PC-3 (cell line): ENCODE data around the gene KLHL2. TPM values are rescaled to one million over a fixed set of nuclear protein-coding genes. Genes with fewer than 3 reads are reported as not detected.
"Not testable (repeated sequence)": the region's sequence is repeated elsewhere in the genome, so short reads cannot be mapped to it uniquely, and the experiment has no call there.

ENCODE experiments used
- ATAC-seq: fragments of 200-7000 bp; cut with Tn5 transposase; 2 replicates; pipeline ENCODE4 v1.9.1; 2020; ENCODE audit warnings: mild to moderate bottlenecking, moderate library complexity
- BruUV-seq: library from RNA; stranded (reverse); fragments of 400-500 nt; replicated peaks from 2 replicates; lab custom pipeline; 2021; lab: Mats Ljungman, UMichigan
- CTCF ChIA-PET: fragments of 300-600 bp; sonication (Branson Sonifier 250); formaldehyde crosslinking; loops from one replicate; lab custom pipeline; 2022; ENCODE audit warnings: antibody characterized with exemption; lab: Charles Lee
- POLR2A ChIA-PET: fragments of 300-600 bp; sonication (Branson Sonifier 250); formaldehyde crosslinking; loops from one replicate; lab custom pipeline; 2022; ENCODE audit warnings: antibody characterized with exemption; ENCODE audit not compliant: unreplicated experiment; lab: Charles Lee
- DNase-seq: peaks from one replicate; pipeline ENCODE4 v3.0.0-alpha.2; 2015
- H2AFZ ChIP-seq: fragments of 300-600 bp; sonication (generic); 2 replicates; pipeline ENCODE4 v1.6.0; 2016; ENCODE audit warnings: antibody characterized with exemption, low read length
- H3F3A ChIP-seq: fragments of 300-600 bp; sonication (generic); one replicate; pipeline ENCODE4 v1.6.0; 2017; ENCODE audit warnings: antibody characterized with exemption, low read length, control low read depth, mild to moderate bottlenecking; ENCODE audit not compliant: unreplicated experiment
- H3K27ac ChIP-seq: fragments of 300-600 bp; sonication (generic); 2 replicates; pipeline ENCODE4 v1.5.1; 2016; ENCODE audit warnings: mild to moderate bottlenecking, low read length
- H3K27me3 ChIP-seq: fragments of 300-600 bp; sonication (generic); 2 replicates; pipeline ENCODE4 v1.6.1; 2016; ENCODE audit warnings: low read length, mixed read lengths
- H3K36me3 ChIP-seq: fragments of 300-600 bp; sonication (generic); 2 replicates; pipeline ENCODE4 v1.6.1; 2016; ENCODE audit warnings: low read depth, mixed run types, low read length, mixed read lengths
- H3K4me1 ChIP-seq: fragments of 300-600 bp; sonication (generic); 2 replicates; pipeline ENCODE4 v1.5.1; 2016; ENCODE audit warnings: low read length; ENCODE audit not compliant: insufficient read depth
- H3K4me2 ChIP-seq: fragments of 300-600 bp; sonication (generic); 2 replicates; pipeline ENCODE4 v1.6.0; 2016; ENCODE audit warnings: low read length
- H3K4me3 ChIP-seq: fragments of 300-600 bp; sonication (generic); 2 replicates; pipeline ENCODE4 v1.5.1; 2016; ENCODE audit warnings: mild to moderate bottlenecking, low read length, mixed read lengths
- H3K79me2 ChIP-seq: fragments of 300-600 bp; sonication (generic); 2 replicates; pipeline ENCODE4 v1.6.1; 2017; ENCODE audit warnings: low read length, mixed read lengths
- H3K9ac ChIP-seq: fragments of 300-600 bp; sonication (generic); 2 replicates; pipeline ENCODE4 v1.6.0; 2016; ENCODE audit warnings: mild to moderate bottlenecking, low read length
- H3K9me2 ChIP-seq: fragments of 300-600 bp; sonication (generic); replicated peaks from 2 replicates; pipeline ENCODE4 v1.6.1; 2016; ENCODE audit warnings: mixed run types, low read length, mixed read lengths
- H3K9me3 ChIP-seq: fragments of 300-600 bp; sonication (generic); 2 replicates; pipeline ENCODE4 v1.6.1; 2016; ENCODE audit warnings: low read length, mixed read lengths
- H4K20me1 ChIP-seq: fragments of 300-600 bp; sonication (generic); 2 replicates; pipeline ENCODE4 v1.6.1; 2016; ENCODE audit warnings: low read length, mixed read lengths
- EZH2 ChIP-seq: fragments of 300-600 bp; sonication (generic); IDR thresholded peaks from one replicate; pipeline ENCODE4 v1.6.1; 2017; ENCODE audit warnings: antibody characterized with exemption, mild to moderate bottlenecking, low read length; ENCODE audit not compliant: unreplicated experiment
- EZH2phosphoT487 ChIP-seq: fragments of 300-600 bp; sonication (generic); IDR thresholded peaks from 2 replicates; pipeline ENCODE4 v1.6.1; 2018; ENCODE audit warnings: mild to moderate bottlenecking, antibody characterized with exemption, low read length, borderline replicate concordance
- intact Hi-C: fragments of 100-400 bp; cut with micrococcal nuclease; formaldehyde crosslinking; loops from 2 replicates; pipeline ENCODE4 v1.9.0; 2023
- total RNA-seq: library from RNA; depleted of rRNA; stranded (reverse); fragments of >200 nt; gene quantifications from 2 replicates; pipeline ENCODE4 v1.2.3, GENCODE V29; 2014
- TF ChIP-seq, protein P1 (sequence below): fragments of 300-600 bp; sonication (generic); conservative IDR thresholded peaks from 2 replicates; pipeline ENCODE4 v1.5.1; 2017; ENCODE audit warnings: antibody characterized with exemption, low read depth, mild to moderate bottlenecking, low read length

KLHL2 gene
- total RNA-seq, 1 experiment from 2014 or later, result 10.0 TPM

DNA sequence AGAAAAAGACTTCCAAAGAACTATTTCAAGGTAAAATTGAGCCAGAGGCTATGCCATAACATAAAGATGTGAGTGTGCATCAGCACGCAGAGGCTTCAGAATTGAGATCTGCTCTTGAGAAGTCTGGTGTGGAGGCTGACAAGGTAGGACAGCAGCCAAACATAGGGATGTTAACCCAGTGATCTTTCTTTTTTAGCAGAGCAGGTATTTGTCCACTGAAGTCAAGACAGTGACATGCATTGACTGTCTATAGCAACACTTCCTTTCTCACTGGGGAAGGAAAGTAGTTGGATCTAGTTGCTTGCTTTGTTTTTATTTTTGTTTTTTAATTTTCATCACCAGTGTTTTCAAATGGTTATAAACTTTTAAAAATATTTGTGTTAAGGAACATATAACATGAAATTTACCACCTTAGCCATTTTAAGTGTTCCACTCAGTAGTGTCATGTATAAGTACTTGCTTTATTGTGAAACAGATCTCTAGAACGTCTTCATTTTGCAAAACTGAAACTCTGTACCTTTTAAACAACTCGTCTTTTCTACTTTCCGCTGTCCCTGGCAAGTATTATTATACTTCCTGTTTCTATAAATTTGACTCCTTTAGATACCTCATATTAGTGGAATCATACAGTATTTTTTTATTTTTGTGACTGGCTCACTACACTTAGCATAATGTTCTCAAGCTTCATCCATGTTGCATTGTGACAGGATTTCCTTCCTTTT, 79.4 kb downstream of the KLHL2 start:
- H3K4me2 ChIP-seq, H3K79me2 ChIP-seq, H3K9ac ChIP-seq, H3K4me3 ChIP-seq, DNase-seq, H3K36me3 ChIP-seq, H2AFZ ChIP-seq, H3F3A ChIP-seq, ATAC-seq, CTCF ChIA-PET, H3K9me3 ChIP-seq, H3K27me3 ChIP-seq, POLR2A ChIA-PET, BruUV-seq, H3K27ac ChIP-seq, H4K20me1 ChIP-seq, H3K9me2 ChIP-seq: not testable (repeated sequence)
- intact Hi-C loops, result loop anchor here (10.0 kb wide), 1 partner anchor 152 kb away; no protein-coding TSS in a partner anchor
- H3K4me1 ChIP-seq, result peaks cover 13% of the 10 kb centered on the region

DNA sequence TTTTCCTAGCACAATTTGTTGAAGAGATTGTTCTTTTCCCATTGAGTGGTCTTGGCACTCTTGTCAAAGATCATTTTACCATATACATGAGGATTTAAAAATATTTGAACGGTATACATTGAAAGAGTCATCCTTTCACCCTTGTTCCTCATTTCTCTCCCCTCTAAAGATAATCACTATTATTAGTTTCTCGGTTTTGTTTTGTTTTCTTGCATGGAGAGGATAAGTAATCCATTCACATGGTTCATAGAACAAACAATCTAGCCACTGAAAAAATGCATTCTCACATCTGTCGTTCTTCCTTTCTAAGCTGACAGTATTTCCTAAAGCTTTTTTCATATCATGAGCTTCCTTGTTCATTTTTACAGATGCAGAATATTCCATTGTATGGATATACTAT, 80.9 kb downstream of the KLHL2 start:
- ATAC-seq (no peak), DNase-seq (no peak)
- no peaks in the 10 kb centered on the region for H3K27me3 ChIP-seq
- H4K20me1 ChIP-seq, result no peaks in the 10 kb centered on the region
- TF ChIP-seq EZH2phosphoT487 (no peak), EZH2 (no peak)
- TF ChIP-seq, protein P1, sequence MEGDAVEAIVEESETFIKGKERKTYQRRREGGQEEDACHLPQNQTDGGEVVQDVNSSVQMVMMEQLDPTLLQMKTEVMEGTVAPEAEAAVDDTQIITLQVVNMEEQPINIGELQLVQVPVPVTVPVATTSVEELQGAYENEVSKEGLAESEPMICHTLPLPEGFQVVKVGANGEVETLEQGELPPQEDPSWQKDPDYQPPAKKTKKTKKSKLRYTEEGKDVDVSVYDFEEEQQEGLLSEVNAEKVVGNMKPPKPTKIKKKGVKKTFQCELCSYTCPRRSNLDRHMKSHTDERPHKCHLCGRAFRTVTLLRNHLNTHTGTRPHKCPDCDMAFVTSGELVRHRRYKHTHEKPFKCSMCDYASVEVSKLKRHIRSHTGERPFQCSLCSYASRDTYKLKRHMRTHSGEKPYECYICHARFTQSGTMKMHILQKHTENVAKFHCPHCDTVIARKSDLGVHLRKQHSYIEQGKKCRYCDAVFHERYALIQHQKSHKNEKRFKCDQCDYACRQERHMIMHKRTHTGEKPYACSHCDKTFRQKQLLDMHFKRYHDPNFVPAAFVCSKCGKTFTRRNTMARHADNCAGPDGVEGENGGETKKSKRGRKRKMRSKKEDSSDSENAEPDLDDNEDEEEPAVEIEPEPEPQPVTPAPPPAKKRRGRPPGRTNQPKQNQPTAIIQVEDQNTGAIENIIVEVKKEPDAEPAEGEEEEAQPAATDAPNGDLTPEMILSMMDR, result no peak
- H3K27ac ChIP-seq, result no peak overlapping the region
- intact Hi-C loops, result loop anchor here (10.0 kb wide), 1 partner anchor 153 kb away; no protein-coding TSS in a partner anchor
- no TSS peak for BruUV-seq
- H2AFZ ChIP-seq, result no peak overlapping the region
- CTCF ChIA-PET, result no interaction called here
- no peaks in the 10 kb centered on the region for H3K79me2 ChIP-seq
- no peaks in the 10 kb centered on the region for H3K36me3 ChIP-seq
- H3K9me2 ChIP-seq, result no peaks in the 10 kb centered on the region
- no peak overlapping the region for H3K4me2 ChIP-seq
- no peak overlapping the region for H3K4me3 ChIP-seq
- no peaks in the 10 kb centered on the region for H3F3A ChIP-seq
- no peaks in the 10 kb centered on the region for H3K9me3 ChIP-seq
- POLR2A ChIA-PET, result no interaction called here
- peaks cover 13% of the 10 kb centered on the region for H3K4me1 ChIP-seq
- H3K9ac ChIP-seq, result no peak overlapping the region

DNA sequence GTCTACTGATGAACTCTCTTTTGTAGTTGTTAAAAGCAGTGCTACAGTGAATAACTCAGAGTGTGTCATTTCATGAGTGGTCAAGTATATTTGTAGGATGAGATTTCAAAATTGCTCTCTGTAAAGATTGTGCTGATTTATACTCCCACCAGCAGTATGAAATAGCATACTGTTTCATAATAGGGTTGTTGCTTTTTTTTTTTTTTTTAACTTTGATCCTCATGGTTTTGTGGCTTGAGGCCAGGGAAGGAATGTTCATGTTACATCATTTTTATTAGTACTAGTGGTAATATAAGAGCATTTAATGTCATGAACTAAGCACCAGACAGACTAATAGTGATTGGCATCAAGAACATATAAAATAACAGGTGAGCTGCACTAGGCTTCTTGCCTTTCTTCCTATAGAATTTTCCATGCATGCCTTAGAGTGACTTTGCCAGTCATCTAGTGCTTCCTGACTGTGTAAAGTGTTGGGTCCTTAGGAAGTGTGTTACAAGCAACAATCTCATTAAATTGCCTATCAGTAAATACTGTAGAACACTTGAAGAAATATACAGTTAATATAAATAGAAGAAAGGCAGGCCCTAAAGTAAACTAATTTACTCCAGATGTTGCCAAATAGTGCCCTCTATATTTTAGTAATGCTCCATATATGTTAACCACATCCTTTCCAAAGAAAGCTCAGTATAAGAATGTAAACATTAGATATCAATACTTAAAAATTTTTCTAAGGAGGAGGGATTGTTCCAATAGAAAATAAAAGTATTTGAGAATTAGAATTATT, 81.5 kb downstream of the KLHL2 start:
- no peak overlapping the region for H3K27ac ChIP-seq
- ChIA-PET CTCF (no interaction called here), POLR2A (no interaction called here)
- H3F3A ChIP-seq, result no peaks in the 10 kb centered on the region
- no peaks in the 10 kb centered on the region for H3K9me2 ChIP-seq
- TF ChIP-seq, protein P1, result no peak
- TF ChIP-seq EZH2phosphoT487, result no peak
- TF ChIP-seq EZH2, result no peak
- DNase-seq (peak; percentile 28), ATAC-seq (peak; percentile 42)
- H4K20me1 ChIP-seq, result no peaks in the 10 kb centered on the region
- no peaks in the 10 kb centered on the region for H3K79me2 ChIP-seq
- no peak overlapping the region for H3K4me2 ChIP-seq
- H3K9ac ChIP-seq, result no peak overlapping the region
- BruUV-seq, result no TSS peak
- intact Hi-C loops, result loop anchor here (10.0 kb wide), 1 partner anchor 154 kb away; no protein-coding TSS in a partner anchor
- no peaks in the 10 kb centered on the region for H3K36me3 ChIP-seq
- H3K4me1 ChIP-seq, result peaks cover 13% of the 10 kb centered on the region
- no peak overlapping the region for H2AFZ ChIP-seq
- H3K27me3 ChIP-seq, result no peaks in the 10 kb centered on the region
- H3K4me3 ChIP-seq, result no peak overlapping the region
- H3K9me3 ChIP-seq, result no peaks in the 10 kb centered on the region
